ENCODE data around the gene ME2. TPM values are rescaled to one million over a fixed set of nuclear protein-coding genes. Genes with fewer than 3 reads are reported as not detected.

Gene ME2
- total and polyA plus RNA-seq, 9 of the 15 experiments (the other 6 are each of a cell fraction or from before 2014, with no cell fraction given), result 12.3 to 54.4 (median 36.2) TPM

GRCh38 chr18:50935493-50936191, 56.7 kb downstream of the ME2 start:
- Histone ChIP-seq H3K9ac (ENCODE audit: insufficient read depth in 1 of 2, low read depth in 2 of 2, low read length in 2 of 2) (no peak overlapping the region), H3K4me1 (replicated peaks in 1 of 2; ENCODE audit: control insufficient read depth in 2 of 2, insufficient read depth in 2 of 2, low read length in 2 of 2) (no peaks in the 10 kb centered on the region; a peak in 1 of 5 replicates), H4K20me1 (replicated peaks; ENCODE audit: control insufficient read depth, insufficient read depth, low read length) (no peaks in the 10 kb centered on the region), H3K4me2 (ENCODE audit: insufficient read depth, low read length) (no peak overlapping the region), H3K27ac (ENCODE audit: extremely low read depth, low read depth, low read length) (no peak overlapping the region), H3K36me3 (ENCODE audit: control insufficient read depth, insufficient read depth, low read length) (peaks cover 5% of the 10 kb centered on the region; the same call in 1 of the 3 replicates), H3K9me3 (replicated peaks; ENCODE audit: control insufficient read depth, insufficient read depth, low read depth, low read length) (no peaks in the 10 kb centered on the region), H2AFZ (ENCODE audit: low read depth, low read length) (no peak overlapping the region), H3K4me3 (no peak overlapping the region), H3K9me1 (ENCODE audit: control insufficient read depth, insufficient read depth, low read length) (no peaks in the 10 kb centered on the region), H3K79me2 (ENCODE audit: control insufficient read depth, insufficient read depth, low read length) (no peaks in the 10 kb centered on the region), H3K27me3 (ENCODE audit: control insufficient read depth in 2 of 2, insufficient read depth in 2 of 2, low read length in 2 of 2) (no peaks in the 10 kb centered on the region)
- FAIRE-seq (no peak), DNase-seq (ENCODE audit: extremely low read depth in 1 of 4, low spot score in 3 of 4) (no peak), ATAC-seq (no peak)
- intact Hi-C loops (cut with micrococcal nuclease) (no loop called here), in situ Hi-C loops (cut with MboI) (no loop called here)
- 78% methylated on average over 3 of the region's 6 CpGs for WGBS (ENCODE audit: insufficient coverage, low coverage, missing lambda C conversion rate)
- TF ChIP-seq HINFP (tag; conservative IDR thresholded peaks at IDR 0.05; ENCODE audit: low read depth) (no peak), U2AF1 (optimal IDR thresholded peaks at IDR 0.05; ENCODE audit: low read depth, low read length) (no peak), TARDBP (IDR thresholded peaks at IDR 0.05) (no peak), ESRRB (CRISPR knock-in tag; IDR thresholded peaks at IDR 0.05; ENCODE audit: borderline replicate concordance) (no peak), HDAC8 (tag; IDR thresholded peaks at IDR 0.05) (no peak)
- CTCF ChIA-PET (ENCODE audit: low intra/inter-chr PET ratio), result no interaction called here
- BruUV-seq (replicated peaks), result no TSS peak
- POLR2A ChIA-PET, result interaction anchor here (2.2 kb wide), 1 partner anchor 9 kb away, joined by 7 read pairs; no protein-coding TSS in a partner anchor

Measured in K562 (cell line).